Measurements from ENCODE around the gene GRIA4.

Gene GRIA4

GRCh38 chr11:105610871-105611571, 1.1 kb downstream of the GRIA4 start:
- POLR2A ChIA-PET: no interaction called here
- no peak for DNase-seq (ENCODE audit: extremely low spot score)
- CTCF ChIA-PET: interaction anchor here (1.3 to 1.6 kb wide), 3 partner anchors 9 to 252 kb away, joined by 3 to 7 read pairs (median 4); no protein-coding TSS in a partner anchor
- TF ChIP-seq CTCF (IDR thresholded peaks at IDR 0.05; ENCODE audit: control extremely low read depth, extremely low read depth, low read depth, missing control alignments): no peak

GRCh38 chr11:105611572-105612441, 1.9 kb downstream of the GRIA4 start:
- TF ChIP-seq CTCF (IDR thresholded peaks at IDR 0.05; ENCODE audit: control extremely low read depth, extremely low read depth, low read depth, missing control alignments): no peak
- ChIA-PET CTCF (interaction anchor here (1.3 to 1.6 kb wide), 3 partner anchors 8 to 251 kb away, joined by 3 to 7 read pairs (median 4); no protein-coding TSS in a partner anchor), POLR2A (no interaction called here)
- DNase-seq (ENCODE audit: extremely low spot score): no peak

DNA sequence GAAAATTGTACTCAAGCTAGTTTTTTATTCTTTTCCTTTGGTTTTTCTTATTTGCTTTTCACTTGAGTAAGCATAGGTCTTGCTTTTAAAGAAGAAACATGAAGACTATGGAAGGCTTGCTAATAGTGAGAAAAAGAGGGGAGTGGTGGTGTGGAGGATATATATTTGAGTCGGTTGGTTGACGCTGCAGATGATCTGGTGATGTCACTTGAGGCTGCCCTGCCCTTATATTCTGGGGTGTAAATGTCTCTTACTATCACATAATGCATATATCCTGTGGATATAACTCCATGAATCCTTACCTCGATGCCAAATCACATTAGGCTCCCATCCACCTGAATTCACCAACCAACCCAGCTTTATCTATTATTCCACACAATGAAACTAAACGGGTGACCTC, 2.9 kb downstream of the GRIA4 start:
- no peak for DNase-seq (ENCODE audit: extremely low spot score)
- ChIA-PET POLR2A (no interaction called here), CTCF (interaction anchor here (1.6 kb wide), 1 partner anchor 7 kb away, joined by 4 read pairs; no protein-coding TSS in a partner anchor)
- no peak for TF ChIP-seq CTCF (IDR thresholded peaks at IDR 0.05; ENCODE audit: control extremely low read depth, extremely low read depth, low read depth, missing control alignments)

GRCh38 chr11:105613183-105613582, 3.3 kb downstream of the GRIA4 start:
- ChIA-PET POLR2A (no interaction called here), CTCF (no interaction called here)
- no peak for DNase-seq (ENCODE audit: extremely low spot score)
- no peak for TF ChIP-seq CTCF (IDR thresholded peaks at IDR 0.05; ENCODE audit: control extremely low read depth, extremely low read depth, low read depth, missing control alignments)

- ChIA-PET CTCF (no interaction called here), POLR2A (no interaction called here)
- no peak for TF ChIP-seq CTCF (IDR thresholded peaks at IDR 0.05; ENCODE audit: control extremely low read depth, extremely low read depth, low read depth, missing control alignments)
- no peak for DNase-seq (ENCODE audit: extremely low spot score)
Measured at GRCh38 chr11:105618343-105618955, 8.6 kb downstream of the GRIA4 start.

DNA sequence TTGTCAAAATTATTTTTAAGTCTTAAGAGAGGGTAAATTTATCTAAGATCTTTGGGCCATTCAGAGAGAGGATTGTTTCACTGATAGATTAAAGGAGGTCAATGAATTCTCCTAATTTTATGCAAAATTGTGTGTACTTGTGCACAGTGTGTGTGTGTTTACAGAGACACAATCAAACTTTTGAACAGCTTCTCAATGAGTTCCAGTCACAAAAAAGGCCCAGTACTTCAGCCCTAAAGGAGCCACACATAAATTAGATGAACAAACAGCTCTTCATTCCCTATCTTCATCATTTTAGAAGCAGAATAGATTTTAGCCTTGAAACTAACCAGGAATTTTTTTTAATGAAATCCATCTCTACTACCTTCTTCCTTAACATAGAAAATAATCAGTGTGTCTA, 9.7 kb downstream of the GRIA4 start:
- POLR2A ChIA-PET: no interaction called here
- CTCF ChIA-PET: interaction anchor here (1.5 kb wide), 1 partner anchor 8 kb away, joined by 4 read pairs; no protein-coding TSS in a partner anchor
- no peak for TF ChIP-seq CTCF (IDR thresholded peaks at IDR 0.05; ENCODE audit: control extremely low read depth, extremely low read depth, low read depth, missing control alignments)
- DNase-seq (ENCODE audit: extremely low spot score): no peak

Measured in GM10248 (cell line).